GM03348 (cell line): ENCODE results near the gene SLC9C1.

Experiments
- DNase-seq: peaks from one replicate; pipeline ENCODE4 v3.0.0; 2012; ENCODE audit warnings: low spot score

The SLC9C1 gene

GRCh38 chr3:112306825-112307224, 12.8 kb upstream of the SLC9C1 start:
- no peak for DNase-seq

DNA sequence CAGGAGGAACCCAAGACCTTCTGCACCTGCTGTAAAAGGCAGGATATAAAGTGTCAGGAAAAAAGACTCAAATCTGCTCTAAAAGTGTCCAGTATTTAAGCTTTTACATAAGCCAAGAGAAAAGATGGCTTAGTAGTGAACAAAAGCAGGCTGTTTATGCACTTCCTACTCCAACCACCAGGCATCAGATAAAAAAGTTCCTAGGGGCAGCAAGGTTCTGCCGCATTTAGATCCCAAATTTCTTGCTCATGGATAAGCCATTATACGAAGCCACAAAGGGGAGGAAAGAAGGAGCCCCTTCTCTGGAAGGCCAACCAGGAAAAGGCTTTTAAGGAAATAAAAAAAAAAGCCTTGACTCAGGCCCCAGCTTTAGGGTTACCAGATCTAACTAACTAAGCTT, 10.6 kb upstream of the SLC9C1 start:
- DNase-seq: no peak

- peak; percentile 9 for DNase-seq
These were observed 9.8 kb upstream of the SLC9C1 start for GRCh38 chr3:112303764-112304325.

DNA sequence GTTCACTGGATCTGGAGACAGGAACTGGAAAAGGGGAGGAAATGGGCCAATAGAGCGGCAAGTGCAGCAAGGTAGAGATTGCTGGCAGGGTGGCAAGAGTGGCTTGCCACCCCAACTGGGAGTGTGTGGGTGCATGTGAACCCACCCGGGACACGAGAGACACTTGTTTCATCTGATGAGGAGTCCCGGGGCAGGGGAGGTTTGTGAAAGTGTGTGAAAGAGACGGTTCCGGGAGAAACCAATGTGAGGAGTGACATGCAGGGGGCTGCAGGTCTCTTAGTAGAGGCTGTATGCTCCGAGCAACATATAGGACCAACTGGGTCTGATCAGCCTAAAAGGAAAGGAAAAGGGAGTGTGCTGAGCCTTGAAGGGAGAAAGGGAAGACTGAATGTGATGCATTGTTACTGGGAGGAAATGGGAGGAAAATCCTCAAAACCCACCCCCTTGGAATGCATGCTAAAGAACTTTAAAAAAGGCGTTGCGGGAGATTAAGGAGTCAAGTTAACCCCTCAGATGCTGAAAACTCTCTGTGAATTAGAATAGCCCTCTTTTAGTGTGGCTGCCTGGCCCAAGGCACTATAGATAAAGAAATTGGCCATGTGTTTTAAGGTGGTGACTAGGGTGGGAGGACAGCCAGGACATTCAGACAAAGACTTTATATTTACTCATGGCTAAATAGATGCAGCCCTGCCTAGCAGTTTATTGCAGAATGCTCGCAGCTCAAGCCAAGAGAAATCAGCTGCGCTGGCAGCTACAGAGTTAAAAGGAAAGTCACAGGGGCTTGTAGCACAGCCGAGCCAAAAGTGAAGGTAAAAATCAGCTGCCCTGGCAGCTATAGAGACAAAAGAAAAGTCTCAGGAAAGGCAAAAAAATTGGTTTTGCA, 9.1 kb upstream of the SLC9C1 start:
- DNase-seq: no peak

DNA sequence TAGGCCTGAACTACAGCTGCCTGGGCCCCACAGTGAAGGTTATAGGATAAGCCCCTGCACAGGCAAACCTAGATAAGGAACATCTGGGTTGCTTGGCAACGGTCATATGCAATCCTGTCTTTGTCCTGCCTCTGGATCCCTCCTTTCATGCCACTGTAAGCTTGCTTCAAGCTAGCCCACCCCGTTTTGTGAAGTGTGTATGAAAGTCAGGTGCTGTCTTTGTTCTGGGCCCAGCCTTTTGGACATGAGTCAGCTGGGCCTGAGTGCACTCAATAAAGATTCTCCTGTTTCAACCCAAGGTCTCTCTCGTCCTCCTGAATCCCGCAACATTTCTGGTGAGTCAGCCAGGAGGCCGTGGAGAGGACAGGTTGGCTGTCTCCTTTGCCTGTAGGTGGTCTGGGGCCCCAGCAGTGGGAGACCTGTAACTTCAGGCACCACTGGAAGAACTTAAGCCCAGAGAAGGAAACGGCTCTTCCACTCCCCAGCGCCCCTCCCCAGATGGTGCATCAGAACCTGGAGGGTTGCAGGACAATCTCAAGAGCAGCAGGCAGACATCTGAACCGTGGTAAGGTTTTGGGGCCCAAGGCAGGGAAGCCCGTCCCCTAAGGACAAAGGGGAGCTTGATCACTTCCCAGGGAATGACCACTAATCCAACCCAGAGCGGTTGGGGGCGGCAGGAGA, 8.3 kb upstream of the SLC9C1 start:
- DNase-seq: no peak

GRCh38 chr3:112298781-112299180, 4.8 kb upstream of the SLC9C1 start:
- no peak for DNase-seq

DNA sequence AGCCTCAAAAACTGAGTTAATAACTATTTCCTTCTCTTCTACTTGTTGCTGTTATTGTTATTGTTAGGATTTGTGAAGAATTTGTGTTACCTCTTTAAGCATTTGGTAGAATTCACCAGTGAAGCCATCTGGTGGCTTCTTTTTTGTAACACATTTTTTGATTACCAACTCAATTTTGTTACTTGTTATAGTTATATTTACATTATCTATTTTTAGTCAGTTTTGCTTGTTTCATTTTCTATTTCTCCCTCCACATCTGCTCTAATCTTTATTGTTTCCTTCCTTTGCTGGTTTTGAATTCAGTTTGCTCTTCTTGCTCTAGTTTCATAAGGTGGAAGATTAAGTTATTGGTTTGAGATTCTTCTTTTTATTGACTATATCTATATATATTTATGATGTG, 3.7 kb upstream of the SLC9C1 start:
- no peak for DNase-seq

GRCh38 chr3:112289011-112289410, 5.0 kb downstream of the SLC9C1 start:
- no peak for DNase-seq

- DNase-seq: no peak
These were observed 13.8 kb downstream of the SLC9C1 start for GRCh38 chr3:112280266-112280665.

DNA sequence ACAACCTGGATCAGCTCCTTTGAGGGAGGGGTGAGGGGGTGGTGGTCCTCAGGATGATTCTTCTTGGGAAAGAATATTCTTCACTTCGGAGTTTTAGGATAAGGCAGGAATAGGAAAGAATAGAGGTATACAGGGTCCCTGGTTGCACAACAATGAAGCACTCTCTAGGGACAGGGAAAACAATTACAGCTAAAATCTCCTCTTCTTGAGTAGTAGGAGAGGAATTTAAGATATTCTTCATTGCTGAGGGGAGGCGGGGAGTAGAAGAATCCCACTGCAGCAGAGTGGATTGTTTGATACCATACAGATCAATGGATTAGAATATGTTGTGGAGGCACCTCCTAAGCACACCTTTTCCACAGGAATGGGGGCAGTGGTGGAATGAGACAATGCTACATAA, 20.5 kb downstream of the SLC9C1 start:
- DNase-seq: no peak

- no peak for DNase-seq
These were observed 32.3 kb downstream of the SLC9C1 start for GRCh38 chr3:112261742-112262141.

DNA sequence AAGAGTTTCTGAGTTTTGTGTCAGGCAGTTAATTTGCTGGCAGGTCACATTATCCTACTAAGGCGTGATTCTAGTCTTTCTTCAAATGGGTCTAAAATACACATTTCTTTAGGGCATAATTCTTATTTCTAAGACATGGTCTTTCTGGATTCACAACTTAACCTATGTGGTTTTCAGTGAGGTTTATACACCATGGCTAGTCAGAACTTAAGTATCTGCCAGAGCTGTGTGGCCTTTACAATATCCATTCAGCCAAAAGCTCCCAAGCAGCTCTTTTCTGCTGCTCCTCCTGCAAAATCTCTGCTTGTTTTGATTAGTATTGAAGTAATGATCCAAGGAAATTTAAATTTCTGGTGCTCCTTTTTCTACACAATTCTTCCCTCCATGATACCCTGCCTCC, 33.5 kb downstream of the SLC9C1 start:
- DNase-seq: no peak

DNA sequence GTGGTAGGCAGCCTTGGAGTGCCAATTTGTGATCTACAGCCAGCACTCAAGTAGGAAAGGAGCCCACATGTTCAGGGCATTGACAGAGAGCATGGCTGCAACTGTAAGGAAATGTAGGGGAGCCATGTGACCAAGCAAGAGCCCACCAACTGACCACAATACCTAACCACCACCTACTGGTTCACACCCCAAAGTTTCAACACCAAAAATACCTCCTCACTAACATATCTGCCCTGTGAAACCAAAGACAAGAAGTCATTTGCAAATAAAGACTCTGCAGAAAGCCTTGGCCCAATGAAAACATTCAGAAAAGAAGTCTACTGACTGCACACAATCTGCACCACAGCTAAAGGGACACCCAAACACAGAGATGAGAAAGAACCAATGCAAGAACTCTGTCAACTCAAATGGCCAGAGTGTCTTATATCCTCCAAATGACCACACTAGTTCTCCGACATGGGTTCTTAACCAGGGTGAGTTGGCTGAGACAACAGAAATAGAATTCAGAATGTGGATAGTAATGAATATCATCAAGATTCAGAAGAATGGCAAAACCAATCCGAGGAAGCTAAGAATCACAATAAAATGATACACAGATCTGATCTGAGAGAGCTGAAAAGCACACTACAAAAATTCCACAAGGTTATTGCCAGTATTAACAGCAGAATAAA, 40.6 kb downstream of the SLC9C1 start:
- no peak for DNase-seq

- DNase-seq: no peak
These were observed 46.1 kb downstream of the SLC9C1 start for GRCh38 chr3:112247900-112248299.

DNA sequence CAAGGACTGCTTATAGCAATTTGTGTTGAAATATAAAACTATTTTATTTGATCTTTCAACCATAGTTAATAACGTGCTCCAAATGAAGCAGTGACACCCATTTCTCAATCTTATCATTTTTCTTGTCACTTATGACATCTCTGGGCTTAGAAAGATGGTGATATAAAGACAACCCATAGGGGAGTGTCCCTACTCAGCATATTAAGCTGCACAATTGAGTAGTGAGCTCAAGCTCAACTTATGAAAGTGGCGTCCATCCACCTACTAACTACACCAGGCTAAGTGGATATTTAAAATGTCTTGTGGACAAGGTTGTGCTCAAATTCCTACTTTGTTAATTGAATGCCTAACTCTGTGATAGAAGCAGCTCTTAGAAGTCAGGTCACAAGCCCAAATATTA, 46.7 kb downstream of the SLC9C1 start:
- DNase-seq: no peak

DNA sequence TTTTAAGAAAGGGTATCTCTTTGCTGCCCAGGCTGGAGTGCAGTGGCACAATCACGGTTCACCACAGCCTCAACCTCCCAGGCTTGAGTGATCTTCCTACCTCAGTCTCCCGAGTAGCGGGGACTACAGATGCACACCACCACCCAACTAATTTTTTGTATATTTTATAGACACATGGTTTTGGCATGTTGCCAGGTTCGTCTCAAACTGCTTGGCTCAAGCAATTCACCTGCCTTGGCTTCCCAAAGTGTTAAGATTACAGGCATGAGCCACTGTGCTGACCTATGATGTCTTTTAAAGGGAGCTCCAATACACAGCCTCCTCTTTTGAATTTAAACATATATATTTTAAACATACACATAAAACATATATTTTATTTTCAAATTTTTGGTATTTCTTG, 60.9 kb downstream of the SLC9C1 start:
- no peak for DNase-seq

- no peak for DNase-seq
These were observed 62.3 kb downstream of the SLC9C1 start for GRCh38 chr3:112231727-112232126.

GRCh38 chr3:112230033-112230432, 64.0 kb downstream of the SLC9C1 start:
- DNase-seq: no peak

GRCh38 chr3:112228786-112229185, 65.2 kb downstream of the SLC9C1 start:
- DNase-seq: no peak

DNA sequence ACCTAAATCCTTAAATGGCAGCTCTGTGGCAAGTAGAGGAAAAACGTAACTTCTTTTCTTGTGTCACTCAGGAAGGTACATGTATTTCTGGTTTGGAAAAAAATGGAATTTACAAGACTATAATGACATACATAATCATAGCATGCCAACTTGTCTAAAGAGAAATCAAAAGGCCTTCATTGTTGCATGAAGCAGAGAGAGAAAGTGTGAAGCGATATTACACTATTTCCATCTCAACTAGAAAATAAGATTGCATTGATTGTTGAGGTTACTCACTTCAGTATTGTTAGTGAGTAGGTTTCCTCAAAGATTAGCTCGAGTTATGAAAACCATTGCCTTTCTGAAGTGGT, 93.7 kb downstream of the SLC9C1 start:
- DNase-seq: no peak

DNA sequence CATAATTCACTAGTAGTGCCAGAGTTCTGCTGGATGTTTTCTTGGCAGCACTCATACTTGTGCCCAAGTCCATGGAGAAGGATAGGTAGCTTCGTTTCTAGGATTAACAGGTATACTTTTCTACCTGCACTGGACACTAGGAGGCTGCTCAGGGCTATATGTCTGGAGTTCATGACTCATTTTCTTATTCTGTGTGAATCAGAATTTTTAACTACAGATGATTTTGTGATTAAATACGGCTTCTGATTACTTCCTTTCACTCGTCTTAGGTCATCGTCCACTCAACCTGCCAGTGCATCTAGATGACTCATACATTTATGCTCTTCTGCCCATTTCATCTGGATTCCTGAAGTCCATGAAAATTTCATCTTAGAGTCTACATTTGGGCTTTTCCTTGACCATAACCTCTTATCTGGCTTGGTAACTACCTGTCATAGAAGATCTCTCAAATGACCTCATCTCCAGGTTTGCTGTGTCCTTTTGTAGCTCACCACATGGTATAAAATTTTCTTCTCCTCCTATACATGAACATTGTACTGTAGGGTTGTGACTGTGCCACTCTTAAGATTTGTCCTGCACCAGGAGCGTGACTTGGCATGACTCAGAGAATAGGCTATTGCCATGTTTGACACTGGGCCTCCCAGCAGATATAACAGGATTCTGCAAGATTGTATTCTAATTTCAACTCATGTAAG, 94.2 kb downstream of the SLC9C1 start:
- DNase-seq: no peak

- no peak for DNase-seq
These were observed 96.9 kb downstream of the SLC9C1 start for GRCh38 chr3:112197131-112197530.
